ENCODE results near the gene POLR3E.

Gene POLR3E

GRCh38 chr16:22369221-22369811 is 72.1 kb downstream of the POLR3E start:
- POLR2A ChIA-PET: interaction anchor here (1.1 to 1.5 kb wide), 2 partner anchors 28 to 33 kb away, joined by 4 to 6 read pairs; no protein-coding TSS in a partner anchor
- H3K4me3 ChIP-seq (ENCODE audit: low read depth, low read length): no peak overlapping the region
- DNase-seq (ENCODE audit: low read depth, low spot score): no peak
- CTCF ChIA-PET: interaction anchor here (0.7 kb wide), 1 partner anchor 48 kb away, joined by 3 read pairs; no protein-coding TSS in a partner anchor
- no peak for TF ChIP-seq CTCF (IDR thresholded peaks at IDR 0.05; ENCODE audit: insufficient read depth, low read length, missing control alignments)

- CTCF ChIA-PET: interaction anchor here (0.7 kb wide), 1 partner anchor 49 kb away, joined by 3 read pairs; no protein-coding TSS in a partner anchor
- POLR2A ChIA-PET: interaction anchor here (1.1 to 1.5 kb wide), 2 partner anchors 27 to 32 kb away, joined by 4 to 6 read pairs; no protein-coding TSS in a partner anchor
- TF ChIP-seq CTCF (IDR thresholded peaks at IDR 0.05; ENCODE audit: insufficient read depth, low read length, missing control alignments): no peak
- peak; percentile 42 for DNase-seq (ENCODE audit: low read depth, low spot score)
- H3K4me3 ChIP-seq (ENCODE audit: low read depth, low read length): no peak overlapping the region
Measured at GRCh38 chr16:22370038-22370820, 73.0 kb downstream of the POLR3E start.

- ChIA-PET POLR2A (interaction anchor here (0.7 to 1.2 kb wide), 4 partner anchors 14 to 64 kb away, joined by 3 to 4 read pairs (median 4); no protein-coding TSS in a partner anchor), CTCF (interaction anchor here (1.0 to 1.4 kb wide), 3 partner anchors 23 to 52 kb away, joined by 3 to 5 read pairs (median 3); no protein-coding TSS in a partner anchor)
- no peak for DNase-seq (ENCODE audit: low read depth, low spot score)
- TF ChIP-seq CTCF (IDR thresholded peaks at IDR 0.05; ENCODE audit: insufficient read depth, low read length, missing control alignments): no peak
- peak overlapping the region; percentile 79 for H3K4me3 ChIP-seq (ENCODE audit: low read depth, low read length)
Measured at GRCh38 chr16:22372882-22373661, 75.9 kb downstream of the POLR3E start.

GRCh38 chr16:22373662-22374310 is 76.6 kb downstream of the POLR3E start:
- ChIA-PET POLR2A (interaction anchor here (0.7 to 1.2 kb wide), 3 partner anchors 14 to 64 kb away, joined by 3 to 4 read pairs (median 3); no protein-coding TSS in a partner anchor), CTCF (interaction anchor here (1.0 to 1.4 kb wide), 2 partner anchors 22 to 23 kb away, joined by 3 read pairs; no protein-coding TSS in a partner anchor)
- no peak for DNase-seq (ENCODE audit: low read depth, low spot score)
- no peak for TF ChIP-seq CTCF (IDR thresholded peaks at IDR 0.05; ENCODE audit: insufficient read depth, low read length, missing control alignments)
- H3K4me3 ChIP-seq (ENCODE audit: low read depth, low read length): peak overlapping the region; percentile 79

- CTCF ChIA-PET: interaction anchor here (0.8 kb wide), 1 partner anchor 13 kb away, joined by 3 read pairs; no protein-coding TSS in a partner anchor
Measured at GRCh38 chr16:22374311-22375116, 77.3 kb downstream of the POLR3E start, which contains the start of gene CDR2. CDR2 (minus strand) TSS chr16:22374619; CDS start chr16:22374309, 310 bp downstream.

More at GRCh38 chr16:22374311-22375116, 77.3 kb downstream of the POLR3E start, which contains the start of gene CDR2:
- TF ChIP-seq CTCF (IDR thresholded peaks at IDR 0.05; ENCODE audit: insufficient read depth, low read length, missing control alignments): no peak
- DNase-seq (ENCODE audit: low read depth, low spot score): peak; percentile 73
- POLR2A ChIA-PET: interaction anchor here (1.0 to 1.9 kb wide), 4 partner anchors 13 to 23 kb away, joined by 3 to 9 read pairs (median 5); no protein-coding TSS in a partner anchor
- peak within 1 kb of the TSS; percentile 81 for H3K4me3 ChIP-seq (ENCODE audit: low read depth, low read length)

All from AG04449 (cell line).